Ovary (tissue), 3 donors: ENCODE measurements around the gene PPP2R5C.

Experiments used
- POLR2A ChIP-seq: fragments of 450-650 bp; IDR thresholded peaks from one replicate; pipeline ENCODE4 v1.6.1; 2017; ENCODE audit warnings: antibody characterized with exemption, mild to moderate bottlenecking, moderate library complexity
- TF ChIP-seq, protein P1 (sequence below), 3 donors: fragments of 450-650 bp in 2 of 3; fragments of 200-600 bp in 1 of 3; IDR thresholded peaks; one replicate each; pipeline versions ENCODE4 v1.5.1 to v1.8.0; 2016 to 2022; ENCODE audit warnings: antibody characterized with exemption in 3 of 3, mild to moderate bottlenecking in 1 of 3
- donor health status: DM: no; HTN: no; CAD: no.

DNA sequence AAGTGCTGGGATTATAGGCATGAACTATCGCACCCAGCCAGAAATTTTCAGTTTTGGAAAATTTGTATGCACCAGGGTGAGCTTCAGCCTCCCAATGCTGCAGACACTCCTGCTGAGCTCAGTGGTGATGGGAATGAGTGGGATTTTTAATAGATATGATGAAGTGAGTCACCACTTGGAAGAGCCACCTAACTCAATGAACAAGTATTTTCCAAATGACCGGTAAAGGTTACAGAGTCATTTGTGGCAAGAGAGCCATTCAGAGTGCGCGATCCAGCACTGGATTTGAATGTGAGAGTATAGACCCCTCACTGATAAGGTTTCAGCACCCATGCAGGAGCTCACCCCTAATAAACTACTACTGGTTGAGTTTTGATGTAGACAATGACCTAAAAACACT lies 100.7 kb downstream of the PPP2R5C start:
- TF ChIP-seq, protein P1, sequence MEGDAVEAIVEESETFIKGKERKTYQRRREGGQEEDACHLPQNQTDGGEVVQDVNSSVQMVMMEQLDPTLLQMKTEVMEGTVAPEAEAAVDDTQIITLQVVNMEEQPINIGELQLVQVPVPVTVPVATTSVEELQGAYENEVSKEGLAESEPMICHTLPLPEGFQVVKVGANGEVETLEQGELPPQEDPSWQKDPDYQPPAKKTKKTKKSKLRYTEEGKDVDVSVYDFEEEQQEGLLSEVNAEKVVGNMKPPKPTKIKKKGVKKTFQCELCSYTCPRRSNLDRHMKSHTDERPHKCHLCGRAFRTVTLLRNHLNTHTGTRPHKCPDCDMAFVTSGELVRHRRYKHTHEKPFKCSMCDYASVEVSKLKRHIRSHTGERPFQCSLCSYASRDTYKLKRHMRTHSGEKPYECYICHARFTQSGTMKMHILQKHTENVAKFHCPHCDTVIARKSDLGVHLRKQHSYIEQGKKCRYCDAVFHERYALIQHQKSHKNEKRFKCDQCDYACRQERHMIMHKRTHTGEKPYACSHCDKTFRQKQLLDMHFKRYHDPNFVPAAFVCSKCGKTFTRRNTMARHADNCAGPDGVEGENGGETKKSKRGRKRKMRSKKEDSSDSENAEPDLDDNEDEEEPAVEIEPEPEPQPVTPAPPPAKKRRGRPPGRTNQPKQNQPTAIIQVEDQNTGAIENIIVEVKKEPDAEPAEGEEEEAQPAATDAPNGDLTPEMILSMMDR (IDR thresholded peaks at IDR 0.05) = no peak
- no peak for TF ChIP-seq POLR2A
